Epidermal melanocyte (primary cell): ENCODE data around the gene KANSL1.

Source experiments
- DNase-seq: peaks from one replicate; pipeline ENCODE4 v3.0.0; 2011; ENCODE audit warnings: low spot score; ENCODE audit not compliant: insufficient read length

The KANSL1 gene

DNA sequence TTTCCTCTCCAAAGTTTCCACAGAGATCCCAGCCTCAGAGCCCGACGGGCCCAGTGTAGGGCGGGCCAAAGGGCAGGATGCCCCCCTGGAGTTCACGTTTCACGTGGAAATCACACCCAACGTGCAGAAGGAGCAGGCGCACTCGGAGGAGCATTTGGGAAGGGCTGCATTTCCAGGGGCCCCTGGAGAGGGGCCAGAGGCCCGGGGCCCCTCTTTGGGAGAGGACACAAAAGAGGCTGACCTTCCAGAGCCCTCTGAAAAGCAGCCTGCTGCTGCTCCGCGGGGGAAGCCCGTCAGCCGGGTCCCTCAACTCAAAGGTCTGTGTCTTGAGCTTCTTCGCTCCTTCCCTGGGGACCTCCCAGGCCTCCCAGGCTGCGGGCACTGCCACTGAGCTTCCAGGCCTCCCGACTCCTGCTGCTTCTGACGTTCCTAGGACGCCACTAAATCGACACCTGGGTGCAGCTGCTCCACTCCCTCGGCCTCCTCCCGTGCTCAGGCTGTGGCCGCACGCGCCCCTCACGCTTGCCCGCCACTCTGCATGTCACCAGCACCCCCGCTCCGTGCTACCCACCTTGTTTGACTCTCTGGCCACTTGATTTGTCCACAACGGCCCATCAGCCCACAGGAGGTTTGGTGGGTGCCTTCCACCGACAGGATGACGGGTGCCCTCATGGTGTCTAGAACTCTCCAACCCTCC is 209.5 kb downstream of the KANSL1 start:
- no peak for DNase-seq

DNA sequence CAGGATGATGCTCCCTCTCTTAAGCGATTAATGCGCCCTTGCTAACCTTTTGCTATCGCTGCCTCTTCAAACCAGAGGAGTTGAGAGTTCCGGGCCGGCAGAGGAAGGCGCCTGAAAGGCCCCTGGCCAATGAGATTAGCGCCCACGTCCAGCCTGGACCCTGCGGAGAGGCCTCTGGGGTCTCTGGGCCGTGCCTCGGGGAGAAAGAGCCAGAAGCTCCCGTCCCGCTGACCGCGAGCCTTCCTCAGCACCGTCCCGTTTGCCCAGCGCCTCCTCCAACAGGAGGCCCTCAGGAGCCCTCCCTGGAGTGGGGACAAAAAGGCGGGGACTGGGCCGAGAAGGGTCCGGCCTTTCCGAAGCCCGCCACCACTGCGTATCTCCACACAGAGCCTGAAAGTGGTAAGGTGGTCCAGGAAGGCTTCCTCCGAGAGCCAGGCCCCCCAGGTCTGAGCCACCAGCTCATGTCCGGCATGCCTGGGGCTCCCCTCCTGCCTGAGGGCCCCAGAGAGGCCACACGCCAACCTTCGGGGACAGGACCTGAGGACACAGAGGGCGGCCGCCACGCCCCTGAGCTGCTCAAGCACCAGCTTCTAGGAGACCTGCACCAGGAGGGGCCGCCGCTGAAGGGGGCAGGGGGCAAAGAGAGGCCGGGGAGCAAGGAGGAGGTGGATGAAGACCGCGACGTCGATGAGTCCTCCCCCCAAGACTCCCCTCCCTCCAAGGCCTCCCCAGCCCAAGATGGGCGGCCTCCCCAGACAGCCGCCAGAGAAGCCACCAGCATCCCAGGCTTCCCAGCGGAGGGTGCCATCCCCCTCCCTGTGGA is 210.2 kb downstream of the KANSL1 start:
- DNase-seq = no peak

DNA sequence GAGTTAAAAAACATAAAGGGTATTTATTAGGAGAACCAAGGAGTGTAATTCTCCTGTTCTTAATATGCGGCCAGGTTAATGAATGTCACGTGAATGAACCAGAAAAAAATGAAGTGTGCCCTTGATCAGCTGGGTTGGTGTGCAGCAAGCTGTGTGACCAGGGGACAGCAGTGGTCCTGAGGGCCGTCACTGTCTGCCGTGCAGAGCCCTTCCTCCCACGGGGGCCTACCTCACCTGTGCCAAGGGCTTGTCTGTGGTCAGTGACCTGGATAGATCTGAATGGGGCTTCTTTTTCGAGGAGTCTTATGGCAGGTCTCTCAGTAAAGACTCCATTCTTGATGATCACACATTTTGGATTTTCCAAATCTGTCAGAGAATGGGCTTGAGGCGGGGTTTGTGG is 211.9 kb downstream of the KANSL1 start:
- DNase-seq = no peak

DNA sequence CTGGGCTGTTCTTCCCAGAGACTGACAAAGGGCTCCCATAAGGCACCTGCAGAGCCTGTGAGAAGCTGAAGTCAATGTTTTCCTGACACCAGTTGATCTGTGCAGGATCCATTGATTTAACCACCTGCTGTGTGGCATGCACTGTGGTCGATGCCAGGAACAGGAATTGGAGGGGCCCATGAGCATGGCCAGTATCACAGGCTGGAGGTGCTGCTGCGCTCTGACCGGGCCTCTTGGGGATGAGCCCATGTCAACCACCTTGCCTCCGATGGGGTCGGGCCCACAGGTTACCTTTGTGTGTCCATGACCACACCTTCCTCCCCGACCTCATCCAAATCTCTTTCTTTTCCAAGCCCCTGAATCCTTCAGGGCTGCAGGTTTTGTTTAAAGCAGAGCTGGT is 212.4 kb downstream of the KANSL1 start:
- DNase-seq = no peak
